GM11168 (cell line): ENCODE measurements around the gene GPR61.

Experiments
- in situ Hi-C: fragments of 300-500 bp; cut with MboI; formaldehyde crosslinking; loops from one replicate; pipeline ENCODE4 v1.12.0; 2022; ENCODE audit warnings: low sequenced_read_pairs; ENCODE audit not compliant: unreplicated experiment

GPR61 gene

DNA sequence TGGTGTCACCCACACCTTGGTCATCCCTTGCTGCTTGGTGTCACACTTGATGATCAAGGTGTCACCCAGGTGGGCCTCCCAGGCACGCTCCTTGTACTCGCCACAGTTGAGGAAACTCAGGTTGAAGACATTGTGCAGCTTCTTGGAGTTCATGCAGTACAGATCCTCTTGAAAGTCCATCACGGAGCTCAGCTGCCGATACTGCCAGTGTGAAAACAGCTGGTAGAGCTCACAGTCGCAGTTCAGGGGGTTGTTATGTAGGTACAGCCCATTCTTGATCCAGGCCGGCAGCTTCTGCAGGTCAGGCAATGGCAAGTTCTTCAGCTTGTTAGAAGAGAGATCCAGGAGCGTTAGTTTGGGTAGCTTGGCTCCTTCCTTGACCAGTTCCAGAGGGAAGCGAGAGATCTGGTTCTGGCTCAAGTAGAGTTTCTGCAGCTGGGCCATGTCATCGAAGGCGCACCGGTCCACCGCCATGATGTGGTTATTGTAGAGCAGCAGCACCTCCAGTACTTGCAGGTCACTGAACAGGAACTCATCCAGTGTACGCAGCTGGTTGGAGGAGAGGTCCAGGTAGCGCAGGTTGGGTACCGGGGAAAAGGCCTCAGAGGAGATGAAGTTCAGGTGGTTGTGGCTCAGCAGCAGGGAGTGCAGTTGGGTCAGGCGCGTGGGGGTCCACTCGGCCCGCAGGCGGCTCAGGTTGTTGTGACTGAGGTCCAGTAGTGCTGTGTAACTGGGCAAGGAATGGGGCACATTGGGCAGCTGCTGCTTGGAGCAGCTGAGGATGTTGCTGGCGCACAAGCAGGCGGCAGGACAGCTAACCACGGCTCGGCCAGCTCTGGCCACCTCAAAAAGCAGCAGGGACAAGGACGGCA lies 31.4 kb upstream of the GPR61 start:
- in situ Hi-C loops, result no loop called here

DNA sequence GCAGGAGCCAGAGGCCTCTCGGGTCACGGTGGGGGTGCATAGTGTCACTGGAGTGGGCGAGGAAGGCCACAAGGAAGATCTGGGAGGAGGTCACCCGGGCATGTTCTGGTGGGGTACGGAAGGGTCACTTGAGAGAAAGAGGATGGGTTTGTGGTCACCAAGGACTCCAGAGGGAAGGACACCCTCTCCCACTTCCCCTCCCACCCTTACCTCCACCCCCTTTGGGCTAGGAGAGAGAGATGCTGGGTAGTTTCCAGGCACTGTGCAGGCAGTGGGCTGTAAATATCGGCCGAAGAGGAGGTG lies 30.8 kb upstream of the GPR61 start:
- in situ Hi-C loops, result no loop called here

DNA sequence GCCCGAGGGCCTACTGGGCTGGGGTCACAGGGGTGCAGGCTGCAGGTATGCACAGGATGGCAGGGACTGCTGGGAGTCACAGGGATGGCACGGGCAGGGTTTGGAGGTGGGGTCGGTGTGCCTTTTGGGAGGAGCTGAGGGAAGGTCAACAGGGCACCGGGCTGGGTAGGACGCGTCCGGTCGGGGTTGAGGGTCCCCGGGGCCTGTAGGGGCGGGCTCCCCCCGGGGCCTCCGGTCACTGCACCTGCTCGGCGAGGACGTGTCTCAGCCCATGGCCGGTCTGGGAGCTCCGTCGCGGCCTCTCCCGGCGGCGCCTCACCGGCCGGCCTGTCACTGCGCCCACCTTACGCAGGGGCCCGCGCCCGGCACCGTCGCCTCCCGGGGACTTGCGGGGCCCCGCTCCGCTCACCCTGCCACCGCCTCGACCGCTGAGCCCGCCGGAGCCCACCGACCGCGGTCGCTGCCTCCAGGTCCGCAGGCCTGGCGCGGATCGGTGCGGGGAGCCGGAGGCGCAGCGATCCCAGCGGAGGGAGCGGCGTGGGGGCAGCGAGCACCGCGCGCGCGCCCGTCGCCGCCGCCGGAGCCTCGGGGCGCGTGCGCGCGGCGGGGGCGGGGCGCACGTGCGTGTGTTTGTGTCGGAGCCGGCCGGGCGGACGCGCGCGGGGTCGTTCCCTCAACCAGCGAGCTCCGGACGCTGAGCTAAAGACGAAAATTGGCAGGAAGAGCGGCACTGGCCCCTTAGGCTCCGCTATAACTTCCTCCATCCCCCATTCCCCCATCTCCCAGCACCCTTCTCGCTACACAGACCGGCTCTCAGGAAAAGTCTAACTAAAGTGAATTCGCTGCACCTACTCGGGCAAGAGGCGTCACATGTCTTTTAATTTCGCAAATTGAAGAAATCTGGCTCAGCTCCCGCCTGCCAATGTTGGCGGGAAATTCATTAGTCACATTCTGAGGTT lies 30.2 kb upstream of the GPR61 start, which contains the start of gene AMIGO1:
Gene AMIGO1 (minus strand): TSS at position 552 of the 959 bp plus-strand sequence. CDS start 815 bp downstream, outside the sequence.
- in situ Hi-C loops, result no loop called here

DNA sequence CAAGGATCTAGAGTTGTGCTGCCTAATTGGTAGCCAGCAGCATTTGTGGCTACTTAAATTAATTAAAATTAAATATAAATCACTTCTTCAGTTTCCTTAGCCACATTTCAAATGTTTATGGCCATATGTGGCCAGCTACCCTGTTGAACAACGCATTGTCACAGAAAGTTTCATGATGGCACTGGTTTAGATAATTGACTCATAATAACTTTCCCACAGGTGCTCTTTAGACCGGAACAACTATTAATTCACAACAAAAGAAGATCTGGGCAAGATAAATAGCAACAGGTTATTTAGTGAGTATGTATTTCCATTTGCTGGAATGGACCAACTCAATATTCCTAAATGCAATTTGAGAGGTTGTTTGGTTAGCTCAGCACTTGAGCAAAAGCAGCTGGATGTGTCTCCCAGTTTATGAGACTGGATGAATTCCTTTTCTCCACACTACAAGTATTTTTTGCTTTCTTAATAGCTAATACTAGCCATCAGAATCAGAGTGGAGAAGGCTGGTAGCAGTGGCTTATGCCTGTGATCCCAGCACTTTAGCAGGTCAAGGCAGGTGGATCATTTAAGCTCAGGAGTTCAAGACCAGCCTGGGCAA lies 26.5 kb upstream of the GPR61 start:
- in situ Hi-C loops, result no loop called here

DNA sequence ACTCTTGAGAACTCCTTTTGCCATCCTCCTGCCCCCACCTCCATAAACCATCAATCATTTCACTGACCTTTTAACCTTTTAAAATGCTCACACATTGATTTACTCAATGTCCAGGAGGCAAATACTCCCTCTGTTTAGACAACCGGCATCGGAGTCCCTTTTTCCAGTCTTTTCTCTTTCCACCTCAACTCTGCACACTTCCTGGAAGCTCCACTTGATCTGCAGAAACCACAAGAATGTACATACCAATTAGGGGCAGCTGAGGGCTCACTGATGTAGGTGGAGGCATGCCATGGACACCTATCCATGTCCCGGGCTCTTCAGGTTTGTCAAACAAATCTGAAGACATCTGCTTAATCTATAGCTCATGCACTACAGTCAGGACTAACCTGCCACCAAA lies 24.8 kb upstream of the GPR61 start:
- in situ Hi-C loops, result no loop called here

DNA sequence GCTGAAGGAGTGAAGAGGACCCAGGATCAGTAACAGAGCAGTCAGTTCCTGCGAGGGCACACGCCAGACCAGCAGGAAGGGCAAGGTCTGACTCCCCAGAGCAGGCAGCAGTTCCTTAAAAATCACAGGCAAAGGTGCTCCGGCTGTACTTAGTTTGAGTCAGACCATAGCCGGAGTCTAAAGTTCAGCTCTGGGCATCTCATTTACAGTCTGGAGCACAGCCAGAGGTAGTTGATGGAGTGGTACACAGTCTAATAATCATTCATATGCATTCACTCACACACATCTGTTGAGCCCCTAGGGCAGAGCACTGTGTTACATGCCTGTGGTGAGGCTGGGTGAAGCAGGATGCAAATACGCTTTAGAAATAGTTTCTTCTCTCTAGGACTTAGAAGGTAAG lies 22.8 kb upstream of the GPR61 start:
- in situ Hi-C loops, result no loop called here

DNA sequence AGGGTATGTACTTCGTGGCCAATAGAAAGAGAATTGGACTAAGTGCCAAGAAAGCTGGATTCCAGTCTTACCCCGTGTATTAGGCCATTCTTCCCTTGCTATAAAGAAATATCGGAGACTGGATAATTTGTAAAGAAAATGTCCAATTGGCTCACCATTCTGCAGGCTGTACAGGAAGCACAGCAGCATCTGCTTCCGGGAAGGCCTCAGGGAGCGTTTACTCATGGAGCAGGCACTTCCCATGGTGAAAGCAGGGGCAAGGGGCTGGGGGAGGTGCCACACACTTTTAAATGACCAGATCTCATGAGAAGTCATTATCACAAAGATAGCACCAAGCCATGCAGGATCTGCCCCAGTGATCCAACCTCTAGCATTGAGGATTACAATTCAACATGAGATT lies 22.3 kb upstream of the GPR61 start:
- in situ Hi-C loops, result no loop called here

DNA sequence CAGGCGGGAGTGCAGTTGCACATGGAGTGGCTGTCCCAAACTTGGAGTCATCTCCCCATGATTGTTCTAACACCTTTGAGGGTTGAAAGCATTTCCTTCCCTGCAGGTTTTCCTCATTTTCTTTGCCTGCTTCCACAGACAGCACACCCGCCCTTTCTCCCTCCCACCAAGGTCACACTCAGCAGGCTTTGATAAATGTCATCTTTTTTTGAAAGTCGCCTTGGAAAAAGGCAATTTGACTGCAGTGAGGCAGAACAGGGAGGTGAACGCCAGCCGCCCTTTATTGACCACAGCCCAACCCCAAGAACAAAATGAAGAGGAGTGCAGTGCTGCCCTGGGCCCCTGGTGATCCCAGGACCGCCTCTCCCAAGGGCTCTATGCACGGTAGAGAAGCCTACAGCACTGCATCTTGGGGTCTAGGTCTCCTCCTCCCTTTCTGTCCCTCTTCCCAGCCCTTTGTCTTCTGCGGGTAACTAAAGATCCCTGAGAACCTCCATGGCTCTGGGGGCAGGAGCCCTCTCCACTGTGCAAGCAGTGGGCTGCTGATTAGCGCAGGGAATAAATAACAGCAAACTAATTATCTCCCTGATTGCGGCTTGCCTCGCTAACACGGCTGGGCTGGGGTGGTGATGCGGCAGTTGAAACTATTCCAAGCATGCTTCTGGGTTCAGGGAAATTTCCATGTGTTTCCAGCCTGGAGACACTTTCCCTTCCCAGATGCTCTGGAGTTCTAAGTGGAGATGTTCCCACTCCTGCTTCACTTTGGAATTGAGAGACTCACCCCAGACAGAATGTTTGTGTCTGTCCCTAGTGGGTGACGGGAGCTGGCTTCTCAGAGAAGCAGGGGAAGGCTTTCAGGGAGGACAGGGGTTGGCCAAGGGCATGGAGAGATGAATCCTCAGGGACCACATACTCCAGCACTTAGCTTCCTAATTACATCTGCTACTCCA lies 18.4 kb upstream of the GPR61 start:
- in situ Hi-C loops, result no loop called here

DNA sequence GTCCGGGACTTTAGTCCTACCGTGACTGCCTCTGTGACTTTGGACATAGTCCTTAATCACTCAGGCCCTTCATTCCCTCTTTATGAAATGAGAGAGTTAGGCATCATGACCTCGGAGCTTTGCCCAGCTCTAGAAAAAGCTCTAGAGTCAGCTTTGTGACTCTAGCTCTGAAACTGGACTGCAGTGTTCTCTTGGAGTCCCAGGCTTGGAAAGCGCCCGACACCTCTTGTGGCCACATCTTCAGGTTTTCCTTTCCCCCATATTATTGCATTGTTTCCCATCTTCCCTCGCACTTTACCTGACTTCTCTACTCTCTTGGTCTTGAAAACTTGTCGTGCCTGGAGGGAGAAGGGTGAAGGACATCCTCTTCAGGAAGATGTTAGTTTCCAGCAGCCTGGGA lies 17.6 kb upstream of the GPR61 start:
- in situ Hi-C loops, result no loop called here

DNA sequence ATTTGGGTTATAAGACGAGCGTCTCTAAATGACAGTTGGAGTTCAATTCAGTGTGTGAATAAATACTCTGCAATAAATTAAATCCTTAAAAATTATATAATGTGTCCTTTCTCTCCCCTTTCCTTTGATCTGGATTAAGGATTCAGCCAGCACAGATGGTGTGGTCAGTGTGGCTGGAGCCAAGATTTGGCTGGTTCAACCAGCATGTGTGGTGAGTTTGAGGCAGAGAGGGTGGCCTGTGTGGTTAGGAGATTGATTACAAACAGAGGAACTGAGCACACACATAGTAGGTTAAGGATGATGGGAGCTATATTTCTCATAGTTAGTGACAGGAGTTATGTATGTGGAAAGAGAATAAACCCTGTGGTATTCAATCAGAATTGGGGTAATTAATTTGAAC lies 16.0 kb upstream of the GPR61 start:
- in situ Hi-C loops, result no loop called here

DNA sequence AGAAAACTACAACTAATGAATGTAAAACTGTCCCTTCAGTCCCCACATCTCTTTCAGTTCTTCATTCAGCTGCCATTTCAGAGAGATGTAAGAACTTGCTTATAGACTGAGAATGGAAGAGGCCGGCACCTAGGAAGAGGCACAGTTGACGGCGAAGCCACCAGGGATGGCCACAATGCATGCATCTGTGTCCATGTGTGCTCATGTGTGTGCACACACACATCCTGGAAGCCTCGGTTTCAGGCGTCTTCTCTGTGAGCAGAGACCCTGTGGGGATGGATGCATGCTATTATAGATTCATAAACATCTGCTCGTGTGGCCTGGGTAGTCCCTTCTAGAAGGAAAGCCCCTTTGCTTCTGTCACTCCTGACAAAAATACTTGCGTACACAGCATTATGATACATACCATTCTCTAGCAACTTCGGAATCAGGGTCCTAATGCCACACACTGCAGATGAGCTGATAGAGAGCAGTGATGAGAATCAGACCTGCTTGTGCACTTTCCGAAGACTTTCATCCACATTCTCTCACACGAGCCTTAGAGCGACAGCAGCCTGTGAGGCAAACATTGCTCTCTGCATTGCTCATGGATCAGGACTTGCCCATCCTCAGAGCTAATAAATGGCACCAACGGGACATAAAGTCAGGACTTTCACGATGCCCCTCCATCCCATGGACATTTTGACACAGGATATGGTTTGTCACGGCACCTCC lies 12.4 kb upstream of the GPR61 start:
- in situ Hi-C loops, result no loop called here

DNA sequence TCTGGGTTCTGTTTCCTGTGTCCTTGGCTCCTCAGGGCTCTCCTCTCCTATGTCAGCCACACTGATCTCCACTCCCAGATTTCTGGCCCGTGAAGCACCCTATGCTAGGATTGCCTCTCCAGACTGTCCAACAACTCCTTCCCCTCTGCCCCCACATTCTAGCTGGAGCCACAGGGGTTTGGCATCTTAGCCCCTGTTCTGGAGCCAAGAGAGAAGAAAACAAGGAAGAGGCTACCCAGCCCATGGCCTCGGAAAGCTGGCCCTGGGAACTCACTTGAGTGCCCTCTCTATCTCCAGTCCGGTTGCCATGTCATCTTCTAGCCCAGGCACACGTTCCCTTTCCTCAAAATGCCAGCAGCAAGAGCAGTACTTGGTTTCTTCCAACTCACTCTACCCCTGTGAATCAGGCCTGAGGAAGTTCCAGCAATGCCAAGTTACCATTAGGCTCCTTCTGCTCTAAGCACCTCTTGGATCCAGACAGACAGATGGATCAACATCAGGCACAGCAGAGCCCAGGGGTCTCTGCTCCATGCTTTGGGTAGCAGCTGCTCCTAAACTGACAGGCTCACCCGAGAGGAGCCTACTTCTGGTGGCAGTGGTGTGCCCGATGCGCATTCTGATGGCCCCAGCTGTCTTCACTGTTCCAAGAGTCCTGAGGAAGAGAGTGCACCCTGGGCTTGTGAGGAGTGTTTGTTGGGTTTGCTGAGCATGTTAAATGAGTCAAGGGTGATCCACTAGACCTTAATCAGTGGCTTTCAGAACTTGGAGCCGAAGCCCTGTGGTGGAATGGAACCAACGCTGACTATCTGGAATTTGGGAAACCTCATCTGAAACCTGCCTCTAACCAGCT lies 11.6 kb upstream of the GPR61 start:
- in situ Hi-C loops, result no loop called here

DNA sequence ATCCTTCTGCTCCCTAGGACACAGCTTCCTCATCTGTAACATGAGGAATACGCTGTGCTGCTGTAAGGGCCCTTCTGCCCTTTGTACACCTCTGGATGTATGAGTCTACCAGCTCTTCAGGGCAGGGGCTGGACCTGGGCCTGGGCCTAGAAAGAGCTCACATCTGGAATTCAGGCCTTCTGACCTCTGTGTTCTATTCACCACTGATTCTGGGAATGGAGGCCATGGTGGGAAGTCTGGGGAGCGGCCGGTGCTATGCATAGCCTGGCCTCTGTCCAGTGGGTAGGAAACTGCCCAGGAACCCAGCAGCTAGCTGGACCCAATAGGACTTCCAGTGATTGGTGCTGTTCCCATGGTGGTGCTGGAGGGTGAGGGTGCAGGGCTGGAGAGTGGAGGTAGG lies 11.0 kb upstream of the GPR61 start:
- in situ Hi-C loops, result no loop called here

DNA sequence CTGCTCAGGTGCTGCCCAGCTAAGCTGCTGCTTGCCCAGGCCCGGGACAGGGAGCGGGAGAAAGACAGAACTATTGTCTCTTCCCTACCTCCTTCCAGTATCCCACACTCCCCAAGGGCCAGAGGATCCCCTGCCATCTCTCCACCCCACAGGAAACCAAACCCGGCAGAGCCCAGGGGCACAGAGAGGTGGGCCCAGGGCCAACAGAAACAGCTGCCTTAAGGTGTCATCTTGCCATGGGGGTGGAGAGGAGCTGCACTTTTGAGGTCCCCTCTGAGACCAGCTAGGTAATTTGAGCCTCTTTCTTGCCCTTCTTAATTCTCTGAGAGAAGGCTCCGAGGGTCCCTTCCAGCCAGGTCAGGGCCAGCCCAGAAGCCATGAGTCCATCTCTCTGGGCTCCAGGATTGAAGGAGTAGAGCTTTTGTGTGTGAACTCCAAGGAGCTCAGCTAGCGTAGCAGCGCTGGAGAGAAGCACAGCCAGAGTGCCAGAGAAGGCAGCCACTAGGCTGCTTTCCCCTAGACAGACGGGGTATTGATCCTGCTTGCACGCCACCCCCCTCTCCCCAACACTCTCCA lies 9.7 kb upstream of the GPR61 start:
- in situ Hi-C loops, result loop anchor here (5.0 kb wide), 1 partner anchor 33 kb away; no protein-coding TSS in a partner anchor

DNA sequence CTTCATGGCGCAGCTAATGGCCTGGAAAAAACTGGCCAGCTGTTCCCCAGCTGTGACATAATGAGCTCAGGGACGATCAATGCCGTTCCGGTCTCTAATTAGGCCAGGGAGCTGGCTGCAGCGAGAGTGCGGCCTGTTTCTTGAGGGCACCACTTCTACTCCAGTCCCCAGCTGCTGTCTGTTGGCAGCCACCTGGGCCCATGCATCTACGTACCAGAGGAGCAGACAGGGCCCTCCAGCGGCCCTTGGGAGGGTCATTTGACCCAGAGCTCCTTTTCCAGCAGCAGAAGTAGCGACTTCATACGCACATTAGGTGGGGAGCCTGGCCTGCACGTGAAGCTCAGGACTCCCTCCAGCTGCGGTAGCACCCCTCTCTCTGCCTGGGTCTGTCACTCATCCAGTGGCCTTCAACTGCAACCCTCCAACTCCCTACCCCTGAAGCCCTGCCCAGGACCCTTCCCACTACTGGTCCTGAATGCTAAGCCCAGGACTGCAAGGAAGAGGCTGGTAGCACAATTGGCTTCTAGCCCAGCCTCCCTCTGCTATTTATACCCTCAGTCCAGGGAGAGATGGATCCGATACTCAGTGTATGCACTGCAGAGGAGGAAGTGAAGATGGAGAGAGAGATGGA lies 9.1 kb upstream of the GPR61 start:
- in situ Hi-C loops, result loop anchor here (5.0 kb wide), 1 partner anchor 33 kb away; no protein-coding TSS in a partner anchor

DNA sequence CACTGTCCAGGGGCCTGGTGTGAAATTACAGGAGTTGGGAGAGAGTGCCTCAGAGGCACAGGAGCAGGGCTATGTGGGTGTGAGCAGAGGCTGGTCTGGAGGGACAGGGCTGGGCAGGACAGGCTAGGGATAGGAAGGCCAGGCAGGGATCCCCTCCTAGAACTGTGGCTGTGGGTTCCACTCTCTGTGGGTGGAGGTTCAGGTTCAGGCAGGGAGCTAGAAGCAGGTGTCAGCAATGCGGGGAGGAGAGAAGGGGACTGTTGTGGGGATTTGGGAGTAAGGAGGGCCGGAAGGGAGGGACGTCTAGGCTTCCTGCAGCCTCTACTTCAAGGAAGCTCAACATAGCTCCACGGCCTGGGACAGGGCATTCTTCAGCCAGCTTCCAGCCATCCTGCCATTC lies 8.3 kb upstream of the GPR61 start:
- in situ Hi-C loops, result loop anchor here (5.0 kb wide), 1 partner anchor 34 kb away; no protein-coding TSS in a partner anchor

DNA sequence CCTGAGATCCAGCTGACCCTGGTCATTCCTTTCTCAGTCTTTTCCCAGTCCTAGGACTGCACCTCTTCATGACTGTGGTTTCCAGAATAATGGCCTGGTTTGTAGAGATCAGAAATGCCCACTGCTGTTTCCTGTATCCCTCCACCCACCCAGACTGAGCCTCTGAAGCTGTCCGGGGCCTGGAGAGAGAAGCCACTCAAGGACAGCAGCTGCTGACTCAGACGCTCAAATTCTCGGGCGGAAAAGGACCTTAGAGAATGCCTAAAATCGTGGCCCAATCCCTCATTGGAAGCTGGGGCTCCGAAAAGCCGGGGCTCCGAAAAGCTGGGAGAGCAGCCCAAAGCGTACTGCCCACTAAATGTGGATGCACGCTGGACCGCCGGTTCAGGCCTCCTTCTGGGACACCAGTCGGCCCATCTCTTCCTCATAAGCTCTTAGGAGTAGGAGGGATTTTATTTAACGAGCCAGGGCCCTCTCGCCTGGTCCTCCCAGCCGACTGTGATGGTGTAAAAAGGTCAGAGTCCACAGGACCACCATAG lies 7.8 kb upstream of the GPR61 start:
- in situ Hi-C loops, result loop anchor here (5.0 kb wide), 1 partner anchor 35 kb away; no protein-coding TSS in a partner anchor
